Amniotic epithelial cell (primary cell): Measurements from ENCODE around the gene NDUFAF8.
"Not testable (repeated sequence)": the region's sequence is repeated elsewhere in the genome, so short reads cannot be mapped to it uniquely, and the experiment has no call there.

ENCODE experiments used
- DNase-seq: peaks from one replicate; pipeline ENCODE4 v3.0.0-alpha.2; 2010; ENCODE audit warnings: low read depth

The NDUFAF8 gene

GRCh38 chr17:81222906-81223761, 16.0 kb upstream of the NDUFAF8 start, which contains the start of gene CEP131:
CEP131 (minus strand) TSS chr17:81222965; CDS start chr17:81220056, 2,909 bp downstream.
- peak; percentile 95 for DNase-seq

- no peak for DNase-seq
Observed at GRCh38 chr17:81223762-81224130, 15.4 kb upstream of the NDUFAF8 start.

- not testable (repeated sequence) for DNase-seq
Observed at GRCh38 chr17:81227630-81228029, 11.5 kb upstream of the NDUFAF8 start.

- no peak for DNase-seq
Observed at GRCh38 chr17:81228420-81228819, 10.7 kb upstream of the NDUFAF8 start.

GRCh38 chr17:81228834-81229665, 10.1 kb upstream of the NDUFAF8 start:
- DNase-seq, result no peak

GRCh38 chr17:81229666-81229920, 9.5 kb upstream of the NDUFAF8 start:
- no peak for DNase-seq

- DNase-seq, result no peak
Observed at GRCh38 chr17:81230043-81230820, 8.9 kb upstream of the NDUFAF8 start.

- no peak for DNase-seq
Observed at GRCh38 chr17:81231121-81231645, 7.9 kb upstream of the NDUFAF8 start.

- no peak for DNase-seq
Observed at GRCh38 chr17:81231766-81232581, 7.1 kb upstream of the NDUFAF8 start.

GRCh38 chr17:81232616-81233241, 6.4 kb upstream of the NDUFAF8 start:
- DNase-seq, result no peak

- no peak for DNase-seq
Observed at GRCh38 chr17:81233316-81233715, 5.8 kb upstream of the NDUFAF8 start.

GRCh38 chr17:81233811-81234505, 5.2 kb upstream of the NDUFAF8 start:
- no peak for DNase-seq

GRCh38 chr17:81234506-81234855, 4.6 kb upstream of the NDUFAF8 start:
- no peak for DNase-seq

- peak; percentile 83 for DNase-seq
Observed at GRCh38 chr17:81234940-81235821, 3.9 kb upstream of the NDUFAF8 start.

GRCh38 chr17:81235822-81236740, 3.0 kb upstream of the NDUFAF8 start:
- no peak for DNase-seq

GRCh38 chr17:81236784-81237183, 2.3 kb upstream of the NDUFAF8 start:
- no peak for DNase-seq

GRCh38 chr17:81237591-81238489, 1.3 kb upstream of the NDUFAF8 start:
- DNase-seq, result no peak
